ENCODE measurements around the gene RAF1.

The RAF1 gene

GRCh38 chr3:12624056-12624455 lies 39.9 kb downstream of the RAF1 start:
- DNase-seq (ENCODE audit: low spot score), result no peak
- Histone ChIP-seq H3K27ac (no peak overlapping the region), H3K4me3 (no peak overlapping the region)
- TF ChIP-seq CTCF (IDR thresholded peaks at IDR 0.05), result no peak

DNA sequence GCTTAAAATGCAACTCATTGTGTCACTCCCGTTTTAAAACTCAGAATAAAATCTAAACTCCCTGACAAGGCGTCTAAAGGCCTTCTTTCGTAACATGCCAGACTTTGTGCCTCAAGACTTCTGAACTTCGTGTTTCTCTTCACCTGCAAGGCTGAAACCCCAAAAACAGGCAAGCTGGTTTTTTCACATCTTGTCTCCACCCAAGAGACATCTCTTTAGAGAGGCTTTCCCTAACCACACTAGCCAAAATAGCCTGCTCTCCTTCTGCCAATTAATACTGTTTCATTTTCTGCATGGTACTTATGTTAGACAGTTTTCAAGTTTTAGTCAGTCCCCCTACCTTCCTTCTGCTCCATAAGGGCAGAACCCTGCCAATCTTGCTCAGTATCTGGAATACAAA lies 41.6 kb downstream of the RAF1 start:
- Histone ChIP-seq H3K27ac (peak overlapping the region in 1 of 2 donors; percentile 2), H3K4me3 (no peak overlapping the region)
- no peak for TF ChIP-seq CTCF (IDR thresholded peaks at IDR 0.05)
- no peak for DNase-seq (ENCODE audit: low spot score)

GRCh38 chr3:12620729-12621128 lies 43.2 kb downstream of the RAF1 start:
- Histone ChIP-seq H3K27ac (no peak overlapping the region), H3K4me3 (no peak overlapping the region)
- DNase-seq (ENCODE audit: low spot score), result no peak
- TF ChIP-seq CTCF (IDR thresholded peaks at IDR 0.05), result no peak

GRCh38 chr3:12620305-12620704 lies 43.6 kb downstream of the RAF1 start:
- H3K27ac ChIP-seq, result no peak overlapping the region
- no peak overlapping the region for H3K4me3 ChIP-seq
- DNase-seq (ENCODE audit: low spot score), result no peak
- TF ChIP-seq CTCF (IDR thresholded peaks at IDR 0.05), result no peak

GRCh38 chr3:12618426-12618825 lies 45.5 kb downstream of the RAF1 start:
- no peak for TF ChIP-seq CTCF (IDR thresholded peaks at IDR 0.05)
- Histone ChIP-seq H3K4me3 (no peak overlapping the region), H3K27ac (no peak overlapping the region)
- DNase-seq (ENCODE audit: low spot score), result no peak

- no peak for TF ChIP-seq CTCF (IDR thresholded peaks at IDR 0.05)
- DNase-seq (ENCODE audit: low spot score), result no peak
- no peak overlapping the region for H3K4me3 ChIP-seq
- no peak overlapping the region for H3K27ac ChIP-seq
Observed at GRCh38 chr3:12615266-12615665, 48.7 kb downstream of the RAF1 start.

DNA sequence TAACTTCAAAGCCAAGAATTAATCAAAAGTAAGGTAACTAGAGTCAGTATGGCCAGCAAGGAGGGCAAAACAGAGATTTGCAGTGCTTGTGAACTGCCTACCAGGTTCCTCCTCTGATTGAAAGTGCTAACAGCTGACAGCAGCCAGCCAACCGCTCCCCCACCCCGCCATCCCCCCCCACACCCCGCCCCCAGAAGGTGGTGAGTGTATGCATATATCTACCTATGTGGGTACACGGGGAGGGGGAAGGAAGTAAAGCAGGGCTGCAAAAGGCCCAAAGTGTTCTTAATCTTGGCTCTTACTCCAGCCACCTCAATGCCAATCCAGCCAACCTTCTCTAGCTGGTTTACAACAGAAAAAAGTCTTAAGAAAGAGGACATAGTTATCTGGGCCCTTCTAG lies 50.7 kb downstream of the RAF1 start:
- Histone ChIP-seq H3K4me3 (no peak overlapping the region), H3K27ac (peak overlapping the region in 1 of 2 donors; percentile 7)
- TF ChIP-seq CTCF (IDR thresholded peaks at IDR 0.05), result no peak
- no peak for DNase-seq (ENCODE audit: low spot score)
